HepG2 (cell line): Measurements from ENCODE around the gene PRADC1. TPM values are rescaled to one million over a fixed set of nuclear protein-coding genes. Genes with fewer than 3 reads are reported as not detected.

Experiments used
- HMGA1 ChIP-seq: sonication (generic); formaldehyde crosslinking; conservative IDR thresholded peaks from 2 replicates; pipeline ENCODE4 v1.4.0; 2020; ENCODE audit warnings: missing genetic modification reagents
- HOXA5 ChIP-seq: sonication (generic); formaldehyde crosslinking; IDR thresholded peaks from 2 replicates; pipeline ENCODE4 v1.4.0; 2020; ENCODE audit warnings: missing genetic modification reagents
- KDM2A ChIP-seq: sonication (generic); formaldehyde crosslinking; IDR thresholded peaks from 2 replicates; pipeline ENCODE4 v1.4.0; 2020; ENCODE audit warnings: low read depth, missing genetic modification reagents, borderline replicate concordance
- KLF11 ChIP-seq: IDR thresholded peaks from 2 replicates; pipeline ENCODE4 v1.6.1; 2016; ENCODE audit warnings: missing compliant biosample characterization
- NPAS2 ChIP-seq: sonication (generic); formaldehyde crosslinking; IDR thresholded peaks from 2 replicates; pipeline ENCODE4 v1.8.0; 2022; ENCODE audit warnings: mild to moderate bottlenecking, missing genetic modification reagents, borderline replicate concordance
- ONECUT2 ChIP-seq: sonication (generic); formaldehyde crosslinking; IDR thresholded peaks from 2 replicates; pipeline ENCODE4 v1.4.0; 2020; ENCODE audit warnings: missing genetic modification reagents
- PHF8 ChIP-seq: sonication (generic); formaldehyde crosslinking; IDR thresholded peaks from 2 replicates; pipeline ENCODE4 v1.5.0; 2020; ENCODE audit warnings: missing genetic modification reagents
- SMARCE1 ChIP-seq: fragments of 450-650 bp; IDR thresholded peaks from 2 replicates; pipeline ENCODE4 v1.6.1; 2017; ENCODE audit warnings: borderline replicate concordance
- SP2 ChIP-seq: sonication (generic); formaldehyde crosslinking; IDR thresholded peaks from 2 replicates; pipeline ENCODE4 v1.5.1; 2020; ENCODE audit warnings: mild to moderate bottlenecking, missing genetic modification reagents
- SP5 ChIP-seq: IDR thresholded peaks from 2 replicates; pipeline ENCODE4 v1.6.1; 2016; ENCODE audit warnings: low read depth, borderline replicate concordance
- TBL1XR1 ChIP-seq: fragments of 150-350 bp; IDR thresholded peaks from 2 replicates; pipeline ENCODE4 v1.6.1; 2014; ENCODE audit warnings: borderline replicate concordance, low read length; ENCODE audit not compliant: partially characterized antibody
- THAP7 ChIP-seq: sonication (generic); formaldehyde crosslinking; IDR thresholded peaks from 2 replicates; pipeline ENCODE4 v1.8.1; 2023; ENCODE audit warnings: mild to moderate bottlenecking, missing genetic modification reagents
- ZBTB8A ChIP-seq: sonication (generic); formaldehyde crosslinking; IDR thresholded peaks from 2 replicates; pipeline ENCODE4 v1.4.0; 2020; ENCODE audit warnings: mild to moderate bottlenecking, low read depth, missing genetic modification reagents, borderline replicate concordance
- ZNF207 ChIP-seq: fragments of 450-650 bp; IDR thresholded peaks from 2 replicates; pipeline ENCODE4 v1.6.1; 2016; ENCODE audit warnings: antibody characterized with exemption, borderline replicate concordance
- ZNF446 ChIP-seq: sonication (generic); formaldehyde crosslinking; IDR thresholded peaks from 2 replicates; pipeline ENCODE4 v1.5.0; 2020; ENCODE audit warnings: mild to moderate bottlenecking, missing genetic modification reagents
- ZNF766 ChIP-seq: sonication (generic); formaldehyde crosslinking; IDR thresholded peaks from 2 replicates; pipeline ENCODE4 v1.5.0; 2020; ENCODE audit warnings: missing genetic modification reagents, borderline replicate concordance
- ZNF775 ChIP-seq: sonication (generic); formaldehyde crosslinking; IDR thresholded peaks from 2 replicates; pipeline ENCODE4 v1.4.0; 2020; ENCODE audit warnings: missing genetic modification reagents, mild to moderate bottlenecking, moderate library complexity, borderline replicate concordance
- polyA plus RNA-seq, 8 experiments: library from polyadenylated mRNA; depleted of rRNA in 3 of 8; stranded (reverse) in 7 of 8; unstranded in 1 of 8; fragments of >200 nt; fragmentation: Illumina TruSeq in 4 of 8; extraction: Trizol in 4 of 8; gene quantifications; 2 replicates each; pipeline versions ENCODE4 v1.2.1 to v1.2.3, GENCODE V29; 2011 to 2016; ENCODE audit warnings: low read depth in 4 of 8, missing spikeins in 1 of 8, mixed read lengths in 1 of 8; ENCODE audit not compliant: insufficient read depth in 1 of 8
- total RNA-seq, 5 experiments: library from RNA; depleted of rRNA; stranded (reverse); fragments of >200 nt; fragmentation: Illumina TruSeq; extraction: Trizol; gene quantifications; 2 replicates each; pipeline ENCODE4 v1.2.3, GENCODE V29; 2016; ENCODE audit warnings: low read depth in 1 of 5
- TF ChIP-seq, protein P1 (sequence below): sonication (generic); formaldehyde crosslinking; IDR thresholded peaks from 2 replicates; pipeline ENCODE4 v1.4.0; 2020; ENCODE audit warnings: missing genetic modification reagents, mild to moderate bottlenecking, borderline replicate concordance
- TF ChIP-seq, protein P2 (sequence below): fragments of 450-650 bp; IDR thresholded peaks from 2 replicates; pipeline ENCODE4 v1.6.1; 2017; ENCODE audit warnings: mild to moderate bottlenecking
- TF ChIP-seq, protein P3 (sequence below), 2 experiments: sonication (generic) in 1 of 2; formaldehyde crosslinking in 1 of 2; IDR thresholded peaks; 2 replicates each; pipeline versions ENCODE4 v1.4.0 to v1.6.1; 2018 to 2020; ENCODE audit warnings: missing genetic modification reagents in 2 of 2, borderline replicate concordance in 1 of 2, low read depth in 1 of 2, mild to moderate bottlenecking in 1 of 2, missing biosample characterization in 1 of 2
- TF ChIP-seq, protein P4 (sequence below): sonication (generic); formaldehyde crosslinking; IDR thresholded peaks from 2 replicates; pipeline ENCODE4 v1.4.0; 2020; ENCODE audit warnings: missing genetic modification reagents, low read depth, mild to moderate bottlenecking, borderline replicate concordance

Gene PRADC1
- total and polyA plus RNA-seq, 2 of the 13 experiments (the other 11 are each of a cell fraction or from before 2014, with no cell fraction given): 12.1 to 37.2 TPM

DNA sequence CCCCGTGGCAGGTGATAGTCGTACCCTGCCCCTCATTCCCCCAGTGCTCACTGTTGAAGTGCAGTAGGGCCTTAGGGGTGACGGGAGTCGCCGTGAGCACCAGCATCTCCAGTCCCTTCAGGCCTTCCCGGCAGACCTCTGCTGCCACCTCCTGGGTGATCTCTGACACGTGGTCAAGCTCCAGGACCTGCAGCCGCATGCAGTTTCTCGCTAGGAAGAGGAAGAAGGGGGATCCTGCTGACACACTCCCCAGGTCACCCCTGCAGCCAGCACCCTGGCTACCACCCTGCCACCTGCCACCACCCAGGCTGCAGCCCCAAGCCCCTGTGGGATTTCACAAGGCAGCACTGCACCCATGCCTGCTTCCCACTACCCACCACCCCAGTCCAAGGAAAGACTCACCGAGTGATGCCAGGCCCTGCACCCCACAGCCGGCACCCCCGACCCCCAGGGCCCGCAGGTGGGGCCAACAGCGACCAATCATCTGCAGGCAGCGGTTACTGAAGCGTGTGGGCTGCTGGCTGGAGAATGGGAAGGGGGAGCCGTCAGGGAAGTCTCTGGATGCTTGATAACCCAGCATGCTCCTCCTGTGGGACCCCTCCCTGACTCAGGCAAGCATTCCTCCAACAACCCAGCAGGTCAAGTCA, 27.4 kb upstream of the PRADC1 start (continued):
- TF ChIP-seq, protein P1, sequence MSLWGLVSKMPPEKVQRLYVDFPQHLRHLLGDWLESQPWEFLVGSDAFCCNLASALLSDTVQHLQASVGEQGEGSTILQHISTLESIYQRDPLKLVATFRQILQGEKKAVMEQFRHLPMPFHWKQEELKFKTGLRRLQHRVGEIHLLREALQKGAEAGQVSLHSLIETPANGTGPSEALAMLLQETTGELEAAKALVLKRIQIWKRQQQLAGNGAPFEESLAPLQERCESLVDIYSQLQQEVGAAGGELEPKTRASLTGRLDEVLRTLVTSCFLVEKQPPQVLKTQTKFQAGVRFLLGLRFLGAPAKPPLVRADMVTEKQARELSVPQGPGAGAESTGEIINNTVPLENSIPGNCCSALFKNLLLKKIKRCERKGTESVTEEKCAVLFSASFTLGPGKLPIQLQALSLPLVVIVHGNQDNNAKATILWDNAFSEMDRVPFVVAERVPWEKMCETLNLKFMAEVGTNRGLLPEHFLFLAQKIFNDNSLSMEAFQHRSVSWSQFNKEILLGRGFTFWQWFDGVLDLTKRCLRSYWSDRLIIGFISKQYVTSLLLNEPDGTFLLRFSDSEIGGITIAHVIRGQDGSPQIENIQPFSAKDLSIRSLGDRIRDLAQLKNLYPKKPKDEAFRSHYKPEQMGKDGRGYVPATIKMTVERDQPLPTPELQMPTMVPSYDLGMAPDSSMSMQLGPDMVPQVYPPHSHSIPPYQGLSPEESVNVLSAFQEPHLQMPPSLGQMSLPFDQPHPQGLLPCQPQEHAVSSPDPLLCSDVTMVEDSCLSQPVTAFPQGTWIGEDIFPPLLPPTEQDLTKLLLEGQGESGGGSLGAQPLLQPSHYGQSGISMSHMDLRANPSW (CRISPR knock-in tag): no peak
- TF ChIP-seq, protein P2, sequence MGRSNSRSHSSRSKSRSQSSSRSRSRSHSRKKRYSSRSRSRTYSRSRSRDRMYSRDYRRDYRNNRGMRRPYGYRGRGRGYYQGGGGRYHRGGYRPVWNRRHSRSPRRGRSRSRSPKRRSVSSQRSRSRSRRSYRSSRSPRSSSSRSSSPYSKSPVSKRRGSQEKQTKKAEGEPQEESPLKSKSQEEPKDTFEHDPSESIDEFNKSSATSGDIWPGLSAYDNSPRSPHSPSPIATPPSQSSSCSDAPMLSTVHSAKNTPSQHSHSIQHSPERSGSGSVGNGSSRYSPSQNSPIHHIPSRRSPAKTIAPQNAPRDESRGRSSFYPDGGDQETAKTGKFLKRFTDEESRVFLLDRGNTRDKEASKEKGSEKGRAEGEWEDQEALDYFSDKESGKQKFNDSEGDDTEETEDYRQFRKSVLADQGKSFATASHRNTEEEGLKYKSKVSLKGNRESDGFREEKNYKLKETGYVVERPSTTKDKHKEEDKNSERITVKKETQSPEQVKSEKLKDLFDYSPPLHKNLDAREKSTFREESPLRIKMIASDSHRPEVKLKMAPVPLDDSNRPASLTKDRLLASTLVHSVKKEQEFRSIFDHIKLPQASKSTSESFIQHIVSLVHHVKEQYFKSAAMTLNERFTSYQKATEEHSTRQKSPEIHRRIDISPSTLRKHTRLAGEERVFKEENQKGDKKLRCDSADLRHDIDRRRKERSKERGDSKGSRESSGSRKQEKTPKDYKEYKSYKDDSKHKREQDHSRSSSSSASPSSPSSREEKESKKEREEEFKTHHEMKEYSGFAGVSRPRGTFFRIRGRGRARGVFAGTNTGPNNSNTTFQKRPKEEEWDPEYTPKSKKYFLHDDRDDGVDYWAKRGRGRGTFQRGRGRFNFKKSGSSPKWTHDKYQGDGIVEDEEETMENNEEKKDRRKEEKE: no peak
- TF ChIP-seq ZBTB8A (CRISPR knock-in tag): no peak
- TF ChIP-seq HOXA5 (CRISPR knock-in tag): no peak
- peak; percentile 23; the same call in 1 of the 2 replicates for TF ChIP-seq SP5 (CRISPR knock-in tag)
- no peak for TF ChIP-seq HMGA1 (CRISPR knock-in tag)
- TF ChIP-seq PHF8 (CRISPR knock-in tag): no peak
- no peak for TF ChIP-seq KLF11 (CRISPR knock-in tag)
- no peak for TF ChIP-seq ZNF207
- no peak for TF ChIP-seq SMARCE1
- TF ChIP-seq ZNF446 (CRISPR knock-in tag): no peak
- TF ChIP-seq, protein P3, sequence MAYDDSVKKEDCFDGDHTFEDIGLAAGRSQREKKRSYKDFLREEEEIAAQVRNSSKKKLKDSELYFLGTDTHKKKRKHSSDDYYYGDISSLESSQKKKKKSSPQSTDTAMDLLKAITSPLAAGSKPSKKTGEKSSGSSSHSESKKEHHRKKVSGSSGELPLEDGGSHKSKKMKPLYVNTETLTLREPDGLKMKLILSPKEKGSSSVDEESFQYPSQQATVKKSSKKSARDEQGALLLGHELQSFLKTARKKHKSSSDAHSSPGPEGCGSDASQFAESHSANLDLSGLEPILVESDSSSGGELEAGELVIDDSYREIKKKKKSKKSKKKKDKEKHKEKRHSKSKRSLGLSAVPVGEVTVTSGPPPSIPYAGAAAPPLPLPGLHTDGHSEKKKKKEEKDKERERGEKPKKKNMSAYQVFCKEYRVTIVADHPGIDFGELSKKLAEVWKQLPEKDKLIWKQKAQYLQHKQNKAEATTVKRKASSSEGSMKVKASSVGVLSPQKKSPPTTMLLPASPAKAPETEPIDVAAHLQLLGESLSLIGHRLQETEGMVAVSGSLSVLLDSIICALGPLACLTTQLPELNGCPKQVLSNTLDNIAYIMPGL (CRISPR knock-in tag; IDR thresholded peaks at IDR 0.05; ENCODE audit: borderline replicate concordance in 1 of 2, low read depth in 1 of 2): peak; percentile 36 to 53; a peak in 1 of 4 replicates
- TF ChIP-seq NPAS2: no peak
- TF ChIP-seq ONECUT2 (CRISPR knock-in tag): no peak
- TF ChIP-seq ZNF766 (CRISPR knock-in tag): no peak
- no peak for TF ChIP-seq TBL1XR1
- peak; percentile 49; the same call in 1 of the 2 replicates for TF ChIP-seq KDM2A (CRISPR knock-in tag)
- TF ChIP-seq, protein P4, sequence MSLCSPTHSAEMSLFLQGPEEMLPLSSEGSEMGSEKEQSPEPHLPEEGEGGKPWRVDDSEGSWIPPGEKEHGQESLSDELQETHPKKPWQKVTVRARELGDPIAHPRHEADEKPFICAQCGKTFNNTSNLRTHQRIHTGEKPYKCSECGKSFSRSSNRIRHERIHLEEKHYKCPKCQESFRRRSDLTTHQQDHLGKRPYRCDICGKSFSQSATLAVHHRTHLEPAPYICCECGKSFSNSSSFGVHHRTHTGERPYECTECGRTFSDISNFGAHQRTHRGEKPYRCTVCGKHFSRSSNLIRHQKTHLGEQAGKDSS: peak; percentile 32; the same call in 1 of the 2 replicates
- TF ChIP-seq THAP7 (CRISPR knock-in tag): no peak
- no peak for TF ChIP-seq ZNF775 (CRISPR knock-in tag)
- no peak for TF ChIP-seq SP2 (CRISPR knock-in tag)
